Left lung (tissue), 10 donors: ENCODE results near the gene TTC7B. TPM values are rescaled to one million over a fixed set of nuclear protein-coding genes. Genes with fewer than 3 reads are reported as not detected.

Experiments used
- ATAC-seq: fragments of 200-7000 bp; cut with Tn5 transposase; one replicate; pipeline ENCODE4 v1.9.1; 2020; ENCODE audit warnings: moderate library complexity
- DNase-seq, 4 donors: peaks; one replicate each; pipeline ENCODE4 v3.0.0-alpha.2; 2013 to 2020
- H3K27ac ChIP-seq, 2 donors: fragments of 200-600 bp; sonication (generic) in 1 of 2; one replicate each; pipeline versions ENCODE4 v1.5.0 to v1.8.0; 2020 to 2021
- H3K27me3 ChIP-seq, 2 donors: fragments of 200-600 bp; sonication (generic) in 1 of 2; one replicate each; pipeline versions ENCODE4 v1.5.0 to v1.8.0; 2020 to 2021
- H3K36me3 ChIP-seq, 2 donors: fragments of 200-600 bp; sonication (generic) in 1 of 2; one replicate each; pipeline versions ENCODE4 v1.5.0 to v1.8.0; 2020 to 2021
- H3K4me1 ChIP-seq, 2 donors: fragments of 200-600 bp; one replicate each; pipeline ENCODE4 v1.8.0; 2021
- H3K4me3 ChIP-seq, 2 donors: fragments of 200-600 bp; sonication (generic) in 1 of 2; one replicate each; pipeline versions ENCODE4 v1.5.0 to v1.8.0; 2020 to 2021; ENCODE audit warnings: mild to moderate bottlenecking in 1 of 2
- H3K9me3 ChIP-seq, 2 donors: fragments of 200-600 bp; sonication (generic) in 1 of 2; one replicate each; pipeline versions ENCODE4 v1.5.0 to v1.8.0; 2020 to 2021
- intact Hi-C, 2 donors: fragments of 100-400 bp; cut with DNase I; formaldehyde crosslinking; loops; one replicate each; pipeline versions ENCODE4 v1.11.2 to v1.14.2; 2022
- polyA plus RNA-seq, 6 donors: library from polyadenylated mRNA; unstranded; fragments of 120-200 nt; gene quantifications; one replicate each; pipeline ENCODE4 v1.2.1, GENCODE V29; 2013; ENCODE audit not compliant: insufficient read length in 6 of 6
- total RNA-seq, 2 donors: library from RNA; stranded (reverse); fragmentation: NEBNext Ultra II Directional; extraction: Animal tissue kit (Norgen Biotek cat#: 25700); gene quantifications; one replicate each; pipeline ENCODE4 v1.2.1, GENCODE V29; 2021
- TF ChIP-seq, protein P1 (sequence below), 2 donors: fragments of 200-600 bp; sonication (generic) in 1 of 2; IDR thresholded peaks; one replicate each; pipeline versions ENCODE4 v1.5.0 to v1.8.0; 2021; ENCODE audit warnings: antibody characterized with exemption in 2 of 2
- donor health status: DM: no; HTN: yes; CAD: no.
- donor health status: DM: no; HTN: no; CAD: no.

Gene TTC7B
- total and polyA plus RNA-seq, 8 donors, result 26.8 to 47.5 (median 39.5) TPM

- Histone ChIP-seq H3K27me3 (no peaks in the 10 kb centered on the region), H3K4me1 (peaks cover 4 to 9% of the 10 kb centered on the region in 2 donors), H3K36me3 (no peaks in the 10 kb centered on the region), H3K9me3 (no peaks in the 10 kb centered on the region), H3K27ac (no peak overlapping the region), H3K4me3 (no peak overlapping the region)
- DNase-seq (no peak), ATAC-seq (no peak)
- TF ChIP-seq, protein P1, sequence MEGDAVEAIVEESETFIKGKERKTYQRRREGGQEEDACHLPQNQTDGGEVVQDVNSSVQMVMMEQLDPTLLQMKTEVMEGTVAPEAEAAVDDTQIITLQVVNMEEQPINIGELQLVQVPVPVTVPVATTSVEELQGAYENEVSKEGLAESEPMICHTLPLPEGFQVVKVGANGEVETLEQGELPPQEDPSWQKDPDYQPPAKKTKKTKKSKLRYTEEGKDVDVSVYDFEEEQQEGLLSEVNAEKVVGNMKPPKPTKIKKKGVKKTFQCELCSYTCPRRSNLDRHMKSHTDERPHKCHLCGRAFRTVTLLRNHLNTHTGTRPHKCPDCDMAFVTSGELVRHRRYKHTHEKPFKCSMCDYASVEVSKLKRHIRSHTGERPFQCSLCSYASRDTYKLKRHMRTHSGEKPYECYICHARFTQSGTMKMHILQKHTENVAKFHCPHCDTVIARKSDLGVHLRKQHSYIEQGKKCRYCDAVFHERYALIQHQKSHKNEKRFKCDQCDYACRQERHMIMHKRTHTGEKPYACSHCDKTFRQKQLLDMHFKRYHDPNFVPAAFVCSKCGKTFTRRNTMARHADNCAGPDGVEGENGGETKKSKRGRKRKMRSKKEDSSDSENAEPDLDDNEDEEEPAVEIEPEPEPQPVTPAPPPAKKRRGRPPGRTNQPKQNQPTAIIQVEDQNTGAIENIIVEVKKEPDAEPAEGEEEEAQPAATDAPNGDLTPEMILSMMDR (IDR thresholded peaks at IDR 0.05), result no peak
- intact Hi-C loops, result no loop called here
Measured at GRCh38 chr14:90724866-90725265, 91.4 kb downstream of the TTC7B start.

DNA sequence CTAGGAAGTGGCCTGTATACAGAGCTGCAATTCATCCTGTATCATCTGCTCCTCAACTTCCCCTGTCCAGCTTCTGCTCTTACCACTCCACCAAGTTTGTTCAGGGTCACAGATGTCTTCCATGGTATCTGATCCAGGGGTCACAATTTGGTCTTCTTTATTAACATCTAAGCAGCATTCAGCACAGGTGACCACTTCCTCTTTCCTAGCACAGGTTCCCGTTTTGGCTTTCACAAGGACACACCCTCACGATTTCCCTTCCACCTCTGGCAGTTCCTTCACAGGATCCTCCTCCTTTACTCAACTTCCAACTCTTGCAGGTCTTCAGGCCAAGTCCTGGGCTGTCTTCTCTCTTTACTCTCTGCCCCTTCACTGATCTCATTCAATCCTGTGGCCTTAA is 93.6 kb downstream of the TTC7B start:
- Histone ChIP-seq H3K4me1 (peaks cover 6 to 9% of the 10 kb centered on the region in 2 donors), H3K36me3 (no peaks in the 10 kb centered on the region), H3K27ac (peak overlapping the region in 1 of 2 donors; percentile 72), H3K9me3 (no peaks in the 10 kb centered on the region), H3K4me3 (no peak overlapping the region), H3K27me3 (no peaks in the 10 kb centered on the region)
- TF ChIP-seq, protein P1 (IDR thresholded peaks at IDR 0.05), result no peak
- intact Hi-C loops, result no loop called here
- ATAC-seq, result no peak
- no peak for DNase-seq

GRCh38 chr14:90721619-90722305 is 94.5 kb downstream of the TTC7B start:
- no peak overlapping the region for H3K4me3 ChIP-seq
- H3K4me1 ChIP-seq, result peaks cover 7 to 9% of the 10 kb centered on the region in 2 donors
- no peaks in the 10 kb centered on the region for H3K27me3 ChIP-seq
- ATAC-seq (no peak), DNase-seq (no peak)
- peak overlapping the region in 1 of 2 donors; percentile 72 for H3K27ac ChIP-seq
- no peaks in the 10 kb centered on the region for H3K9me3 ChIP-seq
- intact Hi-C loops, result no loop called here
- TF ChIP-seq, protein P1 (IDR thresholded peaks at IDR 0.05), result no peak
- no peaks in the 10 kb centered on the region for H3K36me3 ChIP-seq

DNA sequence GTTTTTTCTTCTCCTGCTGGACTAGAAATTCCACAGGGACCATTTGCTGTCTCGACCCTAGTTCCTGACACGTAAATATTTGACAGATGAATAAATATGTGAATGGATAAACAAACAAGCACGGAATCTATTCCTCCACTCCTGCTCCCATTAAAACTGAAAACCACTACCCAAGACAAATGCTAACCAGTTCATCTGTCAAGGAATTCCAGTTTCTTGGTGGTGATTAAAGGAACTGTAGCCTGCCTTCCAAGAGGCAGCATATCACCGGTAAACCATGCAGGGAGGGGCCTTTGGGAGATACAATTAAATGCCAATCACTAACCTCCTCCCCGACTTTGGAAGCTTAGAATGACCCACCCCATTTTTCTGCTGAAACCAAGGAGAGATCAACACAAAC is 95.4 kb downstream of the TTC7B start:
- intact Hi-C loops, result no loop called here
- TF ChIP-seq, protein P1 (IDR thresholded peaks at IDR 0.05), result no peak
- no peak for ATAC-seq

DNA sequence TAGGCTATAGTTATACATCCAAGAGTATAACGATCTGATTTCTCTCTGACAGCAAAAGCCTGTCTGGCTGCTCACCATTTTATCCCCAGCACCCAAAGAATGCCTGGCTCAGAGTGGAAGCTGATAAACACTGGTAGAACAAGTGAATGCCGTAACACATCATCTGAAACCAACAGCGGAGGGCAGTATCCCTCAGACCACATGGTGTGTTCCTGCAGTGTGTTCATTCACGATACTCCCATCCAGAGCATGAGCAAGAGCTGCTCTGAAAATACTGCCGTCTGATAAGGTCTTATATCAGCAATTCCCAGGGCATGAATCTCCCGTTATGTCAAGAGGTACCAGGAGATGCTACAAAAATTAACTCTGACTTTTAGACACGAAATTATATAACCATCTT is 95.9 kb downstream of the TTC7B start:
- intact Hi-C loops, result no loop called here
- H3K27ac ChIP-seq, result no peak overlapping the region
- H3K27me3 ChIP-seq, result no peaks in the 10 kb centered on the region
- ATAC-seq, result no peak
- DNase-seq, result no peak
- H3K36me3 ChIP-seq, result no peaks in the 10 kb centered on the region
- peaks cover 3 to 9% of the 10 kb centered on the region in 2 donors for H3K4me1 ChIP-seq
- no peaks in the 10 kb centered on the region for H3K9me3 ChIP-seq
- H3K4me3 ChIP-seq, result no peak overlapping the region
- TF ChIP-seq, protein P1 (IDR thresholded peaks at IDR 0.05), result no peak

More for the DNA sequence above, 95.4 kb downstream of the TTC7B start:
- Histone ChIP-seq H3K27me3 (no peaks in the 10 kb centered on the region), H3K9me3 (no peaks in the 10 kb centered on the region), H3K27ac (no peak overlapping the region), H3K36me3 (no peaks in the 10 kb centered on the region), H3K4me1 (peaks cover 3 to 9% of the 10 kb centered on the region in 2 donors), H3K4me3 (no peak overlapping the region)
- DNase-seq, result no peak
